ENCODE results near the gene INSR. TPM values are rescaled to one million over a fixed set of nuclear protein-coding genes. Genes with fewer than 3 reads are reported as not detected.
A peak's percentile ranks its signal among the peaks of the same experiment; 100 is the strongest.

The INSR gene
- total RNA-seq, 1 donor from 2014 or later, result 7.9 TPM

DNA sequence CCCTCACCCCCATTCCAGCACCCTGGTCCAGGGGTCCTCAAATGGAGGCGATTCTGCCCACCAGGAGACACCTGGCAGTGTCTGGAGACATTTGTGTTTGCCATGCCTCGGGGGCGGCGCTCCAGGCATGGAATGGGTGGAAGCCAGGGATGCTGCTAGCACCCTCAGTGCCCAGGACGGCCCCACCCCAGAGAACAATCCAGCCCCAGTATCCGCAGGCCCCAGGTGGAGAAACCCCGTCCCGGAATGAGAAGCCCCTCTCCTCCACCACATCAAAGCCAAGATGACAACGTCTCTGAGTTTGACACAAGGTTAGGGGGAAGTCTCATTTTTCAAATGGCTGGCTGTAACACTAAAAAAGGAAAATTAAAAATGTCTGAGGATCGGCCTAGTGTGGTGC, 68.5 kb downstream of the INSR start:
- no peaks in the 10 kb centered on the region for H3K27me3 ChIP-seq (ENCODE audit: insufficient read depth, low read length)
- H3K36me3 ChIP-seq (ENCODE audit: insufficient read depth, low read length), result no peaks in the 10 kb centered on the region
- H4K20me1 ChIP-seq (ENCODE audit: insufficient read depth, low read length), result peaks cover 5% of the 10 kb centered on the region
- H3K4me2 ChIP-seq (ENCODE audit: low read length), result no peak overlapping the region
- FAIRE-seq, result no peak
- no peak for DNase-seq (ENCODE audit: low read depth)
- H3K79me2 ChIP-seq (ENCODE audit: insufficient read depth, low read length), result no peaks in the 10 kb centered on the region
- H3K27ac ChIP-seq (ENCODE audit: low read depth, low read length), result no peak overlapping the region
- H3K4me3 ChIP-seq (ENCODE audit: insufficient read depth, low read depth, low read length), result no peak overlapping the region
- Mint-ChIP-seq H3K4me3 (ENCODE audit: unreplicated experiment) (no peak overlapping the region), H3K9me3 (ENCODE audit: unreplicated experiment) (no peaks in the 10 kb centered on the region), H3K4me1 (ENCODE audit: low read depth, unreplicated experiment) (no peaks in the 10 kb centered on the region), H3K27ac (ENCODE audit: unreplicated experiment) (no peak overlapping the region), H3K27me3 (ENCODE audit: low read depth, unreplicated experiment) (peaks cover 6% of the 10 kb centered on the region), H3K36me3 (ENCODE audit: low read depth, unreplicated experiment) (no peaks in the 10 kb centered on the region)
- H2AFZ ChIP-seq (ENCODE audit: low read depth, low read length), result no peak overlapping the region
- H3K9ac ChIP-seq (ENCODE audit: low read length), result no peak overlapping the region
- TF ChIP-seq CTCF (IDR thresholded peaks at IDR 0.05; ENCODE audit: insufficient read depth, low read depth, low read length) (no peak), EZH2 (IDR thresholded peaks at IDR 0.05; ENCODE audit: insufficient read depth, low read length) (no peak)
- no peaks in the 10 kb centered on the region for H3K9me3 ChIP-seq (ENCODE audit: insufficient read depth, low read depth, low read length)
- no peaks in the 10 kb centered on the region for H3K4me1 ChIP-seq (ENCODE audit: insufficient read depth, low read length)

GRCh38 chr19:7224995-7225394, 69.2 kb downstream of the INSR start:
- Mint-ChIP-seq H3K4me3 (ENCODE audit: unreplicated experiment) (no peak overlapping the region), H3K27me3 (ENCODE audit: low read depth, unreplicated experiment) (peaks cover 6% of the 10 kb centered on the region), H3K4me1 (ENCODE audit: low read depth, unreplicated experiment) (no peaks in the 10 kb centered on the region), H3K36me3 (ENCODE audit: low read depth, unreplicated experiment) (no peaks in the 10 kb centered on the region), H3K27ac (ENCODE audit: unreplicated experiment) (no peak overlapping the region), H3K9me3 (ENCODE audit: unreplicated experiment) (no peaks in the 10 kb centered on the region)
- H4K20me1 ChIP-seq (ENCODE audit: insufficient read depth, low read length), result peaks cover 5% of the 10 kb centered on the region
- H3K4me3 ChIP-seq (ENCODE audit: insufficient read depth, low read depth, low read length), result no peak overlapping the region
- H3K36me3 ChIP-seq (ENCODE audit: insufficient read depth, low read length), result no peaks in the 10 kb centered on the region
- H2AFZ ChIP-seq (ENCODE audit: low read depth, low read length), result no peak overlapping the region
- FAIRE-seq (no peak), DNase-seq (ENCODE audit: low read depth) (no peak)
- H3K27ac ChIP-seq (ENCODE audit: low read depth, low read length), result no peak overlapping the region
- H3K4me1 ChIP-seq (ENCODE audit: insufficient read depth, low read length), result no peaks in the 10 kb centered on the region
- TF ChIP-seq EZH2 (IDR thresholded peaks at IDR 0.05; ENCODE audit: insufficient read depth, low read length) (no peak), CTCF (IDR thresholded peaks at IDR 0.05; ENCODE audit: insufficient read depth, low read depth, low read length) (no peak)
- no peaks in the 10 kb centered on the region for H3K79me2 ChIP-seq (ENCODE audit: insufficient read depth, low read length)
- no peak overlapping the region for H3K4me2 ChIP-seq (ENCODE audit: low read length)
- no peaks in the 10 kb centered on the region for H3K9me3 ChIP-seq (ENCODE audit: insufficient read depth, low read depth, low read length)
- no peak overlapping the region for H3K9ac ChIP-seq (ENCODE audit: low read length)
- H3K27me3 ChIP-seq (ENCODE audit: insufficient read depth, low read length), result no peaks in the 10 kb centered on the region

- H4K20me1 ChIP-seq (ENCODE audit: insufficient read depth, low read length), result peaks cover 5% of the 10 kb centered on the region
- no peak overlapping the region for H3K27ac Mint-ChIP-seq (ENCODE audit: unreplicated experiment)
- DNase-seq (ENCODE audit: low read depth) (peak; percentile 23), FAIRE-seq (no peak)
- no peak for TF ChIP-seq EZH2 (IDR thresholded peaks at IDR 0.05; ENCODE audit: insufficient read depth, low read length)
- TF ChIP-seq CTCF (IDR thresholded peaks at IDR 0.05; ENCODE audit: insufficient read depth, low read depth, low read length), result no peak
- no peaks in the 10 kb centered on the region for H3K9me3 ChIP-seq (ENCODE audit: insufficient read depth, low read depth, low read length)
- no peaks in the 10 kb centered on the region for H3K4me1 Mint-ChIP-seq (ENCODE audit: low read depth, unreplicated experiment)
- H3K27me3 Mint-ChIP-seq (ENCODE audit: low read depth, unreplicated experiment), result peaks cover 6% of the 10 kb centered on the region
- no peak overlapping the region for H3K27ac ChIP-seq (ENCODE audit: low read depth, low read length)
- H3K36me3 ChIP-seq (ENCODE audit: insufficient read depth, low read length), result no peaks in the 10 kb centered on the region
- H3K4me3 Mint-ChIP-seq (ENCODE audit: unreplicated experiment), result no peak overlapping the region
- no peaks in the 10 kb centered on the region for H3K36me3 Mint-ChIP-seq (ENCODE audit: low read depth, unreplicated experiment)
- H3K4me1 ChIP-seq (ENCODE audit: insufficient read depth, low read length), result no peaks in the 10 kb centered on the region
- no peak overlapping the region for H3K4me3 ChIP-seq (ENCODE audit: insufficient read depth, low read depth, low read length)
- peak overlapping the region; percentile 41 for H2AFZ ChIP-seq (ENCODE audit: low read depth, low read length)
- H3K79me2 ChIP-seq (ENCODE audit: insufficient read depth, low read length), result no peaks in the 10 kb centered on the region
- peak overlapping the region; percentile 23 for H3K9ac ChIP-seq (ENCODE audit: low read length)
- H3K4me2 ChIP-seq (ENCODE audit: low read length), result peak overlapping the region; percentile 72
- no peaks in the 10 kb centered on the region for H3K27me3 ChIP-seq (ENCODE audit: insufficient read depth, low read length)
- no peaks in the 10 kb centered on the region for H3K9me3 Mint-ChIP-seq (ENCODE audit: unreplicated experiment)
Observed at GRCh38 chr19:7224209-7224686, 70.0 kb downstream of the INSR start.

Data from astrocyte (in vitro differentiated cells and primary cell).